Renal pelvis (tissue), 4 donors: ENCODE measurements around the gene MUS81. TPM values are rescaled to one million over a fixed set of nuclear protein-coding genes. Genes with fewer than 3 reads are reported as not detected.
A peak's percentile ranks its signal among the peaks of the same experiment; 100 is the strongest.

Experiments used
- DNase-seq: peaks from one replicate; pipeline ENCODE4 v3.0.0-alpha.2; 2013
- polyA plus RNA-seq, 3 donors: library from polyadenylated mRNA; unstranded; fragments of 120-200 nt; gene quantifications; one replicate each; pipeline ENCODE4 v1.2.1, GENCODE V29; 2013; ENCODE audit not compliant: insufficient read length in 3 of 3

MUS81 gene
- polyA plus RNA-seq, 3 donors = 50.2 to 59.8 (median 53.4) TPM

DNA sequence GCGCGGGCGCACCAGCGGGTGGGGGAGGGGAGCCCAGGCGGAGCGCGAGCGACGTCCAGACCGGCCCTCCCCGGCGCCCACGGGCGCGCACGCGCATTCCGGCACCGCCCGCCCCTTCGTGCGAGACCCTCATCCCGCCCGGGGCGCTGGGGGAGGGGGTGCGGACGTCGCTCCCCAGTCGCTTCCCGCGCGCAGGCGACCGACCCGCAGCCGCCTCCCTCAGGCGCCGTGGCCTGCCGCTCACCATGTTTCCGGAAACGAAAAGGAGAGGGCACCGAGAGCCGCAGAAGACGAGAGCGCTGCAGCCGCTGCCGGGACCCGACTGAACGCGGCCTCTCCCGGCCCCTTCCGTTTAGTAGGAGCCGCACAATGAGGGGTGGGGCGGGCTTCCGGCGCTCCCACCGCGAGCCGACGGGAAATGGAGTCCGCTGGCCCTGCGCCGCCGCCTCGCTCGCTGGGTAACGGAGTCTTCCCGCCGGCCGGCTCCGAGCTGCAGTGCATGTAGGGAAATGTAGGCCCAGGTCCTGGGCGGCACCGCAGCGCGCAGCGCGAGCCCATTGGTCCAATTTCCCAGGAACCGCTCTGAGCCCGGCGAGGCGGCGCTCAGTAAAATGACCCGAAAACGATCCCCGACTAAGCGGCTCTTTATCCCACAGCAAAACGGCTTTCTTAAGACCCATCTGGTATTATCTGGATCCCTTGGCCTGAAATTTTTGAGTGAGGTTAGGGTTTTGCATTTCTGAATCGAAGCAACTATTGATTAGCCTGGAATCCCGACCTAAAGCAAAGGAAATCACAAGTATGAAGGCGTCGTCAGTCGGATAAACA, 2.2 kb upstream of the MUS81 start, which contains the start of gene CFL1:
Gene CFL1, minus strand, starts transcription at position 328 of the 828 bp plus-strand sequence. Its CDS starts 81 bp downstream, at position 247.
- DNase-seq = peak; percentile 97

GRCh38 chr11:65858681-65859087, 1.5 kb upstream of the MUS81 start:
- no peak for DNase-seq

- DNase-seq = peak; percentile 99
Observed at GRCh38 chr11:65859095-65859811, 980 bp upstream of the MUS81 start.

DNA sequence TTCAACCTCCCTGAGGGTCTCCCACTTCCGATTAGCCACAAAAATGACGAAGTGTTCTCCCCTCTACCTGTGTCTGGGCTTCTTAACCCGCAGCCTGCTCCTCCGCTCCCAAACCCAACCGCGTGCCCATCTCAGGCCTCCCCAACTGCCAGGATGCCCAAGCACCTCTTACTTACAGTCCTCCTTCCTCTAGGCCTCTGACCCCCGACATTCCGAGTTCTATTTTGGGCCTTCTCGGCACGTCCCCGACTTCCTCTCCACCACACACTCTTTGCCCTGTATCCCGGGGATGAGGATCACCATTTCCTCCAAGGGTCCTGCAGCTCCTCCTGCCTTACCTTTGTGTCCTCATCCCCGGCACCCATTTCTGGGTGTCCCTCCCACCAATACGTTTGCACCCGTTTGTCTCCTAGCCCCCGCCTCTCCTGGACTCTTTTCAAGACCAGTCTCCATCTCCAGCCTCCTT, 388 bp upstream of the MUS81 start:
- DNase-seq = no peak

GRCh38 chr11:65861165-65861505, 902 bp downstream of the MUS81 start:
- DNase-seq = no peak

DNA sequence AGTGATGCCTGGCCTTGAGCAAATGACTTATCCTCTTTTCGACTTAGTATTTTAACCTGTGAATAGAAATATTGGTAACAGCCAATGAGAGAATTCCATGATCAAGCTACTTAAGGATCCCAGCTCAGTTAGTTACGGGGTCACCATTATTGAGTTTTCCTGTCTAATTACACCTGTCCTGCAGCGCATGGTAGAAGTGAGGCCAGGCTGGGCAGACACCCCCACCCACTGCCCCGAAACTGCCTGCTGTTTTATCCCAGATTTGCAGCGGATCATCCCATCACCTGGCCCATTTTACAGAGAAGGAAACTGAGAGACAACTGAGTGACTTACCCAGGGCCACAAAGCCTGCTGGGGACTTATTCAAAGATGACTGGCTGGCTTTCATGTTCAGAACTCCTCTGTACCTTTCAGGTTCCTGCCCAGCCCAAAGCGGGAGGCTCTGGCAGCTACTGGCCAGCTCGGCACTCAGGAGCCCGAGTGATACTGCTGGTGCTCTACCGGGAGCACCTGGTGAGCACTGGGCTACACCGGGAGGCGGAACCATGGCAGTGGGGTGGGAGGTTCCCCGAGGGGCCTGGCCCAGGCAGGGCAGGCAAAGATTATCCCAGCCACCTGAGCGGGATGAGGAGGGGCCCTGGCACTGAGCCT, 1.4 kb downstream of the MUS81 start:
- no peak for DNase-seq

GRCh38 chr11:65862191-65862735, 2.0 kb downstream of the MUS81 start:
- DNase-seq = no peak

GRCh38 chr11:65862941-65863888, 3.0 kb downstream of the MUS81 start:
- no peak for DNase-seq

- DNase-seq = no peak
Observed at GRCh38 chr11:65863889-65864705, 3.9 kb downstream of the MUS81 start.

DNA sequence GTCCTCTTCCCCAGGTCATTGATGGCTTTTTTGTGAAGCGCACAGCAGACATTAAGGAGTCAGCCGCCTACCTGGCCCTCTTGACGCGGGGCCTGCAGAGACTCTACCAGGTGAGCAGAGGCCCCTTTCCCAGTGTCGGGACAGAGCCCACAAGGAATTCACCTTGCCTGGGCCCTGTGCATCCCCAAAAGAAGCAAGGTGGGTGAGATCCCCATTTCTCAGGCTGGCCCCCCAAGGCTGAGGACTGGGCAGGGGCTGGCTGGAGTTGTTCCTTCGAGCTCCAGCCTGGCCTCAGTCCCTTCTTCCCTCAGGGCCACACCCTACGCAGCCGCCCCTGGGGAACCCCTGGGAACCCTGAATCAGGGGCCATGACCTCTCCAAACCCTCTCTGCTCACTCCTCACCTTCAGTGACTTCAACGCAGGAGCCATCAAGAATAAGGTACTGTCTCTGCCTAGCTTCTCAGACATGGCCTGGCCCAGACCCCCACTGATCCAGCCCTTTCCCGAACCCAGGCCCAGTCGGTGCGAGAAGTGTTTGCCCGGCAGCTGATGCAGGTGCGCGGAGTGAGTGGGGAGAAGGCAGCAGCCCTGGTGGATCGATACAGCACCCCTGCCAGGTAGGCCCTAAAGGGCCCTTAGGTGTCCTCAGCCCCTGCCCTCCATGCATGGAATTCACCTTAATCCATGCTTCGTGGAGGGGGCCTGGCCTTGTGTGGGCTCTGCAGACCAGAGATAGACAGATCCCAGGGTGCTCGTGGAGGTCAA, 4.7 kb downstream of the MUS81 start:
- DNase-seq = no peak

DNA sequence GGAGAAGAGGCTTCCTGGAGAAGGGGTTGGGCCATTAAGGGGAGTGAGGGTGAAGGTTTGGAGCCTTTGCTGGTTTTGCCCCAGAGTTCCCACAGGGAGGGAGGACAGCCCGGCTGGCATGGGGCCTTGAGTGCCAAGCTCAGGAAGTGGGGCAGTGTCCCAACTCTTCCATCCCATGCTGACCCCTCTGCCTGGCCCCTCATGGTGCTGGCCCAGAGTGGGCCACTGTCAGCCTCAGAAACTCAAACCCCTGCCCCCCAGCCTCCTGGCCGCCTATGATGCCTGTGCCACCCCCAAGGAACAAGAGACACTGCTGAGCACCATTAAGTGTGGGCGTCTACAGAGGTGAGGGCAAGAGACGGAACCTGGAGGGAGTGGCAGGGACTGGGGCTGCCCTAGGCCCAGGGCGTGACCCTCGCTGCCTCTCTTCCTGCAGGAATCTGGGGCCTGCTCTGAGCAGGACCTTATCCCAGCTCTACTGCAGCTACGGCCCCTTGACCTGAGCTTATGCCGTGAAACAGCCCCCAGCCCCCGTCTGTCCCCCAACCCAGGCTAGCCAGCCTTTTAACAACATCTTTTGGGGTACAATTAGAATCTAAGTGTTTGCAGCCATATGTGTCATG, 5.4 kb downstream of the MUS81 start:
- no peak for DNase-seq

- DNase-seq = no peak
Observed at GRCh38 chr11:65866509-65867283, 6.5 kb downstream of the MUS81 start.

GRCh38 chr11:65867284-65868071, 7.2 kb downstream of the MUS81 start:
- DNase-seq = no peak

GRCh38 chr11:65868076-65868667, 7.9 kb downstream of the MUS81 start:
- DNase-seq = no peak

GRCh38 chr11:65868907-65869306, 8.7 kb downstream of the MUS81 start:
- no peak for DNase-seq

DNA sequence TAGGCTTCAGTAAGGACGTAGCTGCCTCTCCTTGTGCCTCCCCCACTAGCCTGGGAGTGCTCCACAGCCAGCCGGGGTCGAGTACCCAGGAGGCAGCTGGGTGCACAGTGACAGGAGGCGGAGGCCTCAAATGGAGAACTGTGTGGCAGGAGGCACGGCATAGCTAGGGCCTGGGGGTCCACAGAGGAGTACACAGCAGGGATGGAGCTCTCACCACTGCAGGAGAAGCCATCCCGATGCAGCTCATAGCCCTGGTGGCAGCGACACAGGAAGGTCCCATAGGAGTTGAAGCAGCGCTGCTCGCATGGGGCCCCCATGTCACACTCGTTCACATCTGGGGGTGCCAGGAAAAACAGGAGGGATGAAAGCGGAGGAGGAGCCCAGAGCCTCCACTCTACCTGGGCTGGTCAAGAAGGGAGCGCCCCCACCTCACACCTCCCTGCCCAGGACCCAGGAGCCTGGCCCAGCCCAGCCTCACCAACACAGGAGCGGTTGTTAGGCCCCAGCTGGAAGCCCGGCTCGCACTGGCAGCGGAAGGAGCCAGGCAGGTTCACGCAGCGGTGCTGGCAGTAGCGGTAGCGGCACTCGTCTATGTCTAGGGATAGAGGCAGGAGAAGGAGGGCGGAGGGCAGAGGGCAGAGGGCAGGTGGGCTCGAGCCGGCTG, 9.5 kb downstream of the MUS81 start:
- DNase-seq = no peak
